AG09319 (cell line): ENCODE data around the gene WIPF2.

ENCODE experiments used
- DNase-seq: peaks from one replicate; pipeline ENCODE4 v3.0.0-alpha.2; 2010; ENCODE audit warnings: low read depth; ENCODE audit errors: extremely low read depth
- CTCF ChIP-seq: IDR thresholded peaks from 2 replicates; pipeline ENCODE4 v1.5.1; 2011; ENCODE audit warnings: low read depth, mild to moderate bottlenecking, inconsistent platforms, low read length, moderate library complexity

Gene WIPF2

GRCh38 chr17:40175928-40176753, 43.0 kb upstream of the WIPF2 start:
- TF ChIP-seq CTCF: no peak
- DNase-seq: no peak

GRCh38 chr17:40176754-40177110, 42.4 kb upstream of the WIPF2 start:
- DNase-seq: no peak
- TF ChIP-seq CTCF: no peak

- no peak for DNase-seq
- no peak for TF ChIP-seq CTCF
Measured at GRCh38 chr17:40177275-40177874, 41.7 kb upstream of the WIPF2 start, which contains the start of gene RAPGEFL1. RAPGEFL1 (plus strand) TSS chr17:40177470; CDS start chr17:40177862, 392 bp downstream.

GRCh38 chr17:40178021-40178601, 41.0 kb upstream of the WIPF2 start:
- no peak for TF ChIP-seq CTCF

GRCh38 chr17:40178660-40179059, 40.4 kb upstream of the WIPF2 start:
- DNase-seq: no peak
- no peak for TF ChIP-seq CTCF

More at GRCh38 chr17:40178021-40178601, 41.0 kb upstream of the WIPF2 start:
- no peak for DNase-seq

- no peak for DNase-seq
- no peak for TF ChIP-seq CTCF
Measured at GRCh38 chr17:40179923-40180659, 39.0 kb upstream of the WIPF2 start.
